GM23338 (cell line): ENCODE data around the gene HK1. TPM values are rescaled to one million over a fixed set of nuclear protein-coding genes. Genes with fewer than 3 reads are reported as not detected.

Experiments used
- ATAC-seq: fragments of 200-7000 bp; cut with Tn5 transposase; 3 replicates; pipeline ENCODE4 v1.9.1; 2020
- DNase-seq: peaks from one replicate; pipeline ENCODE4 v3.0.0-alpha.2; 2015; ENCODE audit warnings: low spot score
- H2AFZ ChIP-seq: fragments of 200-600 bp; sonication (generic); 2 replicates; pipeline ENCODE4 v1.8.0; 2016; ENCODE audit warnings: antibody characterized with exemption, mild to moderate bottlenecking, moderate library complexity
- H3F3A ChIP-seq: fragments of 200-600 bp; sonication (generic); replicated peaks from 2 replicates; pipeline ENCODE4 v1.8.0; 2017; ENCODE audit warnings: antibody characterized with exemption, mixed run types, low read depth
- H3K27ac ChIP-seq: fragments of 200-600 bp; sonication (generic); 2 replicates; pipeline ENCODE4 v1.6.1; 2016; ENCODE audit warnings: low read depth
- H3K27me3 ChIP-seq: fragments of 200-600 bp; sonication (generic); 2 replicates; pipeline ENCODE4 v1.8.0; 2016; ENCODE audit warnings: mild to moderate bottlenecking, mixed run types, moderate library complexity; ENCODE audit not compliant: insufficient read depth
- H3K36me3 ChIP-seq: fragments of 200-600 bp; sonication (generic); 2 replicates; pipeline ENCODE4 v1.8.0; 2016; ENCODE audit warnings: mild to moderate bottlenecking; ENCODE audit not compliant: insufficient read depth
- H3K4me1 ChIP-seq: fragments of 200-600 bp; sonication (generic); 2 replicates; pipeline ENCODE4 v1.8.0; 2016; ENCODE audit warnings: mild to moderate bottlenecking, moderate library complexity; ENCODE audit not compliant: insufficient read depth
- H3K4me2 ChIP-seq: fragments of 200-600 bp; sonication (generic); 2 replicates; pipeline ENCODE4 v1.7.1; 2017; ENCODE audit warnings: mixed run types
- H3K4me3 ChIP-seq: fragments of 200-600 bp; sonication (generic); 2 replicates; pipeline ENCODE4 v1.6.1; 2016; ENCODE audit warnings: mixed run types
- H3K79me2 ChIP-seq: fragments of 200-600 bp; sonication (generic); replicated peaks from 2 replicates; pipeline ENCODE4 v1.8.0; 2017; ENCODE audit warnings: mild to moderate bottlenecking; ENCODE audit not compliant: insufficient read depth
- H3K9me2 ChIP-seq: fragments of 200-600 bp; sonication (generic); 2 replicates; pipeline ENCODE4 v1.8.0; 2017; ENCODE audit not compliant: insufficient read depth
- H4K20me1 ChIP-seq: fragments of 200-600 bp; sonication (generic); replicated peaks from 2 replicates; pipeline ENCODE4 v1.8.0; 2017; ENCODE audit warnings: mild to moderate bottlenecking; ENCODE audit not compliant: insufficient read depth
- H3K27ac Mint-ChIP-seq: 2 replicates; pipeline ENCODE4 v1.8.0; 2020; ENCODE audit warnings: inconsistent platforms, mild to moderate bottlenecking, moderate library complexity, mixed read lengths
- H3K27me3 Mint-ChIP-seq: 3 replicates; pipeline ENCODE4 v1.8.0; 2022; ENCODE audit warnings: low read depth, mild to moderate bottlenecking, moderate library complexity, mixed read lengths, inconsistent platforms; ENCODE audit not compliant: insufficient read depth, poor library complexity
- H3K36me3 Mint-ChIP-seq: 3 replicates; pipeline ENCODE4 v1.8.0; 2021; ENCODE audit warnings: low read depth, mild to moderate bottlenecking, inconsistent platforms, moderate library complexity, mixed read lengths
- H3K4me1 Mint-ChIP-seq: 3 replicates; pipeline ENCODE4 v1.8.0; 2020; ENCODE audit warnings: mild to moderate bottlenecking, inconsistent platforms, mixed read lengths
- H3K4me3 Mint-ChIP-seq: 3 replicates; pipeline ENCODE4 v1.8.0; 2021; ENCODE audit warnings: moderate library complexity, mild to moderate bottlenecking, inconsistent platforms, mixed read lengths
- H3K9me3 Mint-ChIP-seq: 3 replicates; pipeline ENCODE4 v1.8.0; 2020; ENCODE audit warnings: moderate library complexity, mild to moderate bottlenecking, inconsistent platforms, mixed read lengths
- JUNB ChIP-seq: IDR thresholded peaks from one replicate; pipeline ENCODE4 v1.6.1; 2016; ENCODE audit warnings: antibody characterized with exemption; ENCODE audit not compliant: unreplicated experiment
- NANOG ChIP-seq: IDR thresholded peaks from 2 replicates; pipeline ENCODE4 v1.6.1; 2016; ENCODE audit warnings: antibody characterized with exemption, borderline replicate concordance
- STAT1 ChIP-seq: IDR thresholded peaks from one replicate; pipeline ENCODE4 v1.6.1; 2016; ENCODE audit warnings: antibody characterized with exemption; ENCODE audit not compliant: unreplicated experiment
- ZNF331 ChIP-seq: fragments of 250-450 bp; sonication (Bioruptor Pico); IDR thresholded peaks from 2 replicates; pipeline ENCODE4 v1.5.0; 2020; ENCODE audit warnings: low read depth, mild to moderate bottlenecking, moderate library complexity
- polyA plus RNA-seq: library from polyadenylated mRNA; unstranded; fragments of >200 nt; fragmentation: Nextera tagmentation; extraction: Ambion mirVana; gene quantifications from 2 replicates; pipeline ENCODE4 v1.2.1, GENCODE V29; 2016
- total RNA-seq: library from RNA; depleted of rRNA; stranded (reverse); fragments of >200 nt; shearing (Covaris generic); gene quantifications from 2 replicates; pipeline ENCODE4 v1.2.3, GENCODE V29; 2014
- TF ChIP-seq, protein P1 (sequence below): fragments of 250-450 bp; sonication (Bioruptor Pico); IDR thresholded peaks from 2 replicates; pipeline ENCODE4 v1.5.0; 2020; ENCODE audit warnings: mild to moderate bottlenecking, moderate library complexity
- TF ChIP-seq, protein P2 (sequence below), 2 experiments: fragments of 200-600 bp in 1 of 2; sonication (generic) in 1 of 2; conservative IDR thresholded peaks; 2 replicates each; pipeline versions ENCODE4 v1.5.1 to v1.6.1; 2016 to 2017; ENCODE audit warnings: antibody characterized with exemption in 2 of 2, low read depth in 2 of 2, mild to moderate bottlenecking in 2 of 2, moderate library complexity in 1 of 2
- TF ChIP-seq, protein P3 (sequence below): IDR thresholded peaks from 2 replicates; pipeline ENCODE4 v1.6.1; 2016; ENCODE audit warnings: antibody characterized with exemption

HK1 gene
- total and polyA plus RNA-seq, 2 experiments from 2014 or later, result 76.6 to 229 TPM

DNA sequence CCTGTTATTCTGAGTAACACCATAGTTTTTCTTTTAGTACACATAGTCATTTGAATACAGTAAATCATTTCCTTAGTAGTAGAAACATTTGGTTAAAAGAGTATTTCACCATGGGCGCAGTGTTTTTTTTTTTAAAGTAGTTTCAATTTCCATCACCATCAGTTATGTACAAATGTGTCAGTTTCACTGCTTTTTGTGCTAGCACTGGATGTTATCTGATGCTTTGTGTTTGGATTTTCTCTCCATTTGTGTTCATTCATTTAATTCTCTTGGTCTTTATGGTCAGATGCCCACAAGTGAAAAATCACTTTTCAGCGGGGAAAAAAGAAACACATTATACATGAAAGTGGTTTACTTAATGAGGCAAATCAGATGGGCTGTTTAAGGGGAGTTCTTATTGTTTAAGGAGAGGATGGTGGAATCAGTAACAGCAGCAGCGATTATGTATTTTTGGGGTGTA lies 16.0 kb upstream of the HK1 start (continued):
- TF ChIP-seq, protein P1, sequence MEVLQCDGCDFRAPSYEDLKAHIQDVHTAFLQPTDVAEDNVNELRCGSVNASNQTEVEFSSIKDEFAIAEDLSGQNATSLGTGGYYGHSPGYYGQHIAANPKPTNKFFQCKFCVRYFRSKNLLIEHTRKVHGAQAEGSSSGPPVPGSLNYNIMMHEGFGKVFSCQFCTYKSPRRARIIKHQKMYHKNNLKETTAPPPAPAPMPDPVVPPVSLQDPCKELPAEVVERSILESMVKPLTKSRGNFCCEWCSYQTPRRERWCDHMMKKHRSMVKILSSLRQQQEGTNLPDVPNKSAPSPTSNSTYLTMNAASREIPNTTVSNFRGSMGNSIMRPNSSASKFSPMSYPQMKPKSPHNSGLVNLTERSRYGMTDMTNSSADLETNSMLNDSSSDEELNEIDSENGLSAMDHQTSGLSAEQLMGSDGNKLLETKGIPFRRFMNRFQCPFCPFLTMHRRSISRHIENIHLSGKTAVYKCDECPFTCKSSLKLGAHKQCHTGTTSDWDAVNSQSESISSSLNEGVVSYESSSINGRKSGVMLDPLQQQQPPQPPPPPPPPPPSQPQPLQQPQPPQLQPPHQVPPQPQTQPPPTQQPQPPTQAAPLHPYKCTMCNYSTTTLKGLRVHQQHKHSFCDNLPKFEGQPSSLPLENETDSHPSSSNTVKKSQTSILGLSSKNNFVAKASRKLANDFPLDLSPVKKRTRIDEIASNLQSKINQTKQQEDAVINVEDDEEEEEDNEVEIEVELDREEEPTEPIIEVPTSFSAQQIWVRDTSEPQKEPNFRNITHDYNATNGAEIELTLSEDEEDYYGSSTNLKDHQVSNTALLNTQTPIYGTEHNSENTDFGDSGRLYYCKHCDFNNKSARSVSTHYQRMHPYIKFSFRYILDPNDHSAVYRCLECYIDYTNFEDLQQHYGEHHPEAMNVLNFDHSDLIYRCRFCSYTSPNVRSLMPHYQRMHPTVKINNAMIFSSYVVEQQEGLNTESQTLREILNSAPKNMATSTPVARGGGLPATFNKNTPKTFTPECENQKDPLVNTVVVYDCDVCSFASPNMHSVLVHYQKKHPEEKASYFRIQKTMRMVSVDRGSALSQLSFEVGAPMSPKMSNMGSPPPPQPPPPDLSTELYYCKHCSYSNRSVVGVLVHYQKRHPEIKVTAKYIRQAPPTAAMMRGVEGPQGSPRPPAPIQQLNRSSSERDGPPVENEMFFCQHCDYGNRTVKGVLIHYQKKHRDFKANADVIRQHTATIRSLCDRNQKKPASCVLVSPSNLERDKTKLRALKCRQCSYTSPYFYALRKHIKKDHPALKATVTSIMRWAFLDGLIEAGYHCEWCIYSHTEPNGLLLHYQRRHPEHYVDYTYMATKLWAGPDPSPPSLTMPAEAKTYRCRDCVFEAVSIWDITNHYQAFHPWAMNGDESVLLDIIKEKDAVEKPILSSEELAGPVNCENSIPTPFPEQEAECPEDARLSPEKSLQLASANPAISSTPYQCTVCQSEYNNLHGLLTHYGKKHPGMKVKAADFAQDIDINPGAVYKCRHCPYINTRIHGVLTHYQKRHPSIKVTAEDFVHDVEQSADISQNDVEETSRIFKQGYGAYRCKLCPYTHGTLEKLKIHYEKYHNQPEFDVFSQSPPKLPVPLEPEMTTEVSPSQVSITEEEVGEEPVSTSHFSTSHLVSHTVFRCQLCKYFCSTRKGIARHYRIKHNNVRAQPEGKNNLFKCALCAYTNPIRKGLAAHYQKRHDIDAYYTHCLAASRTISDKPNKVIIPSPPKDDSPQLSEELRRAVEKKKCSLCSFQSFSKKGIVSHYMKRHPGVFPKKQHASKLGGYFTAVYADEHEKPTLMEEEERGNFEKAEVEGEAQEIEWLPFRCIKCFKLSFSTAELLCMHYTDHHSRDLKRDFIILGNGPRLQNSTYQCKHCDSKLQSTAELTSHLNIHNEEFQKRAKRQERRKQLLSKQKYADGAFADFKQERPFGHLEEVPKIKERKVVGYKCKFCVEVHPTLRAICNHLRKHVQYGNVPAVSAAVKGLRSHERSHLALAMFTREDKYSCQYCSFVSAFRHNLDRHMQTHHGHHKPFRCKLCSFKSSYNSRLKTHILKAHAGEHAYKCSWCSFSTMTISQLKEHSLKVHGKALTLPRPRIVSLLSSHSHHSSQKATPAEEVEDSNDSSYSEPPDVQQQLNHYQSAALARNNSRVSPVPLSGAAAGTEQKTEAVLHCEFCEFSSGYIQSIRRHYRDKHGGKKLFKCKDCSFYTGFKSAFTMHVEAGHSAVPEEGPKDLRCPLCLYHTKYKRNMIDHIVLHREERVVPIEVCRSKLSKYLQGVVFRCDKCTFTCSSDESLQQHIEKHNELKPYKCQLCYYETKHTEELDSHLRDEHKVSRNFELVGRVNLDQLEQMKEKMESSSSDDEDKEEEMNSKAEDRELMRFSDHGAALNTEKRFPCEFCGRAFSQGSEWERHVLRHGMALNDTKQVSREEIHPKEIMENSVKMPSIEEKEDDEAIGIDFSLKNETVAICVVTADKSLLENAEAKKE (CRISPR knock-in tag), result no peak

DNA sequence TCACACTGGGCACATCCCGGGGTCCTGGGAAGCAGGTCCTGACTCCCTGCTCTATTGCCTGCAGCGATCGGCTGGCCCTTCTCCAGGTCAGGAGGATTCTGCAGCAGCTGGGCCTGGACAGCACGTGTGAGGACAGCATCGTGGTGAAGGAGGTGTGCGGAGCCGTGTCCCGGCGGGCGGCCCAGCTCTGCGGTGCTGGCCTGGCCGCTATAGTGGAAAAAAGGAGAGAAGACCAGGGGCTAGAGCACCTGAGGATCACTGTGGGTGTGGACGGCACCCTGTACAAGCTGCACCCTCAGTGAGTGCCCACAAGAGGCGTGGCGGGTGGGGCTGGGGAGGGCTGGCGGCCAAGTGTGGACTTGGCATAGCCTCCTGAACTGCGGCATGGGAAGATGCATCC lies 12.8 kb upstream of the HK1 start:
- H3K4me3 ChIP-seq, result no peak overlapping the region
- no peaks in the 10 kb centered on the region for H3K79me2 ChIP-seq
- Mint-ChIP-seq H3K36me3 (no peaks in the 10 kb centered on the region), H3K4me1 (peaks cover 2% of the 10 kb centered on the region), H3K27me3 (peaks cover 3% of the 10 kb centered on the region), H3K9me3 (no peaks in the 10 kb centered on the region), H3K27ac (no peak overlapping the region), H3K4me3 (no peak overlapping the region)
- H3K36me3 ChIP-seq, result no peaks in the 10 kb centered on the region
- H3K4me2 ChIP-seq, result no peak overlapping the region
- H3K4me1 ChIP-seq, result no peaks in the 10 kb centered on the region
- ATAC-seq (no peak), DNase-seq (no peak)
- no peaks in the 10 kb centered on the region for H4K20me1 ChIP-seq
- H3K9me2 ChIP-seq, result no peaks in the 10 kb centered on the region
- no peak overlapping the region for H3K27ac ChIP-seq
- no peaks in the 10 kb centered on the region for H3F3A ChIP-seq
- H3K27me3 ChIP-seq, result no peaks in the 10 kb centered on the region
- H2AFZ ChIP-seq, result peak overlapping the region; percentile 66
- TF ChIP-seq, protein P1 (CRISPR knock-in tag), result no peak
- TF ChIP-seq JUNB (no peak), STAT1 (no peak), ZNF331 (CRISPR knock-in tag) (no peak), NANOG (no peak)
- TF ChIP-seq, protein P2, sequence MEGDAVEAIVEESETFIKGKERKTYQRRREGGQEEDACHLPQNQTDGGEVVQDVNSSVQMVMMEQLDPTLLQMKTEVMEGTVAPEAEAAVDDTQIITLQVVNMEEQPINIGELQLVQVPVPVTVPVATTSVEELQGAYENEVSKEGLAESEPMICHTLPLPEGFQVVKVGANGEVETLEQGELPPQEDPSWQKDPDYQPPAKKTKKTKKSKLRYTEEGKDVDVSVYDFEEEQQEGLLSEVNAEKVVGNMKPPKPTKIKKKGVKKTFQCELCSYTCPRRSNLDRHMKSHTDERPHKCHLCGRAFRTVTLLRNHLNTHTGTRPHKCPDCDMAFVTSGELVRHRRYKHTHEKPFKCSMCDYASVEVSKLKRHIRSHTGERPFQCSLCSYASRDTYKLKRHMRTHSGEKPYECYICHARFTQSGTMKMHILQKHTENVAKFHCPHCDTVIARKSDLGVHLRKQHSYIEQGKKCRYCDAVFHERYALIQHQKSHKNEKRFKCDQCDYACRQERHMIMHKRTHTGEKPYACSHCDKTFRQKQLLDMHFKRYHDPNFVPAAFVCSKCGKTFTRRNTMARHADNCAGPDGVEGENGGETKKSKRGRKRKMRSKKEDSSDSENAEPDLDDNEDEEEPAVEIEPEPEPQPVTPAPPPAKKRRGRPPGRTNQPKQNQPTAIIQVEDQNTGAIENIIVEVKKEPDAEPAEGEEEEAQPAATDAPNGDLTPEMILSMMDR (conservative IDR thresholded peaks at IDR 0.05; ENCODE audit: low read depth in 2 of 2), result no peak
- TF ChIP-seq, protein P3, sequence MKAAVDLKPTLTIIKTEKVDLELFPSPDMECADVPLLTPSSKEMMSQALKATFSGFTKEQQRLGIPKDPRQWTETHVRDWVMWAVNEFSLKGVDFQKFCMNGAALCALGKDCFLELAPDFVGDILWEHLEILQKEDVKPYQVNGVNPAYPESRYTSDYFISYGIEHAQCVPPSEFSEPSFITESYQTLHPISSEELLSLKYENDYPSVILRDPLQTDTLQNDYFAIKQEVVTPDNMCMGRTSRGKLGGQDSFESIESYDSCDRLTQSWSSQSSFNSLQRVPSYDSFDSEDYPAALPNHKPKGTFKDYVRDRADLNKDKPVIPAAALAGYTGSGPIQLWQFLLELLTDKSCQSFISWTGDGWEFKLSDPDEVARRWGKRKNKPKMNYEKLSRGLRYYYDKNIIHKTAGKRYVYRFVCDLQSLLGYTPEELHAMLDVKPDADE, result no peak
